Measurements from ENCODE around the gene RNF123.

RNF123 gene

GRCh38 chr3:49700453-49701128, 11.2 kb downstream of the RNF123 start:
- no peak overlapping the region for H3K4me3 Mint-ChIP-seq
- peaks cover 26% of the 10 kb centered on the region for H3K36me3 Mint-ChIP-seq
- H3K9me3 Mint-ChIP-seq, result no peaks in the 10 kb centered on the region
- peaks cover 7% of the 10 kb centered on the region for H3K4me1 Mint-ChIP-seq
- H3K27me3 Mint-ChIP-seq, result no peaks in the 10 kb centered on the region
- no peak overlapping the region for H3K27ac Mint-ChIP-seq
- ATAC-seq, result no peak

DNA sequence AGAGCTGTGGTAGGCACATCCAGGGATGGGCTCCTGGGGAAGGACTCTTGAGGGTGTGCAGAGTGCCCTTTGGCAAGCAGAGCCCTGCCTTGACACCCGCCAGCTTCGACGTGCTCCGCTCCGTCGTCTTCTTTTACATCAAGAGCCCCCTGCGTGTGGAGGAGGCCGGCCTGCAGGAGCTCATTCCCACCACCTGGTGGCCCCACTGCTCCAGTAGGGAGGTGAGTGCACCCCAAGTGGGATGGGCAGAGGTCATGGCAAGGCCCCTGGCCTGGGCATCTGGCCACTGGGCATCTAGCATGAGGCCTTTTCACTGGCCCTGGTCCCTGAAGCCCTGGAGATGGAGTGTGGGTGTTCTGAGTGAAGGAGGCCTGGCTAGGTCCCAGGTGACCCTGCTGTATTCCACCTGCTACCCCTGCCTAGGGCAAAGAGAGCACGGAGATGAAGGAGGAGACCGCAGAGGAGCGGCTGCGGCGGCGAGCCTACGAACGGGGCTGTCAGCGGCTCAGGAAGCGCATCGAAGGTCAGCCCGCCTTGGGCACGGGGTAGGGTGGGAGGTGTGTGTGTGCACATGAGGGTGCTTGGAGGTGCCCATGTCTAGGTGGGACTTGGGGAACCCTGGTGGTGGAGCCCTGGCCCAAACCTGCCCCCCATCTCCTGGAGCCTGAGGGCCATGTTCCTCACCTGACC, 12.2 kb downstream of the RNF123 start:
- Mint-ChIP-seq H3K27me3 (no peaks in the 10 kb centered on the region), H3K36me3 (peaks cover 26% of the 10 kb centered on the region), H3K9me3 (no peaks in the 10 kb centered on the region), H3K27ac (no peak overlapping the region), H3K4me1 (peaks cover 7% of the 10 kb centered on the region), H3K4me3 (no peak overlapping the region)
- ATAC-seq, result no peak

DNA sequence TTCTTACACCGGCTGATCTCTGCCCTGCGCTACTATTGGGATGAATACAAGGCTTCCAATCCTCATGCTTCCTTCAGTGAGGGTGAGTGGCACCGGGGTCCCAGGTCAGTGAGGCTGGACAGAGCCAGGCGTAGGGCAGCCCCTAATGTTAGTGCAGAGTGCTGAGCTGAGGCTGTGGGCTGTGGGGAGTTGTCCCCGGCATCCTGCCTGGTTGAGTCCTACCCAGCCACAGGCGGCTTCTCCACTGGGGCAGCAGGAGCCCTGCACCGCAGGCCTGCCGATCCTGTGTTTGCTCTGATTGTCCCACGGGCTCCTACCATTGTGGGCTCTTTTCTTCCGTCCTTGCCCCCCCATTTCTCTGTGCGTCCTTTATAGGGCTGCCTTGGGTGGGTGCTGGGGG, 13.3 kb downstream of the RNF123 start:
- peaks cover 35% of the 10 kb centered on the region for H3K36me3 Mint-ChIP-seq
- H3K9me3 Mint-ChIP-seq, result no peaks in the 10 kb centered on the region
- no peak overlapping the region for H3K4me3 Mint-ChIP-seq
- ATAC-seq, result no peak
- no peak overlapping the region for H3K27ac Mint-ChIP-seq
- H3K4me1 Mint-ChIP-seq, result peaks cover 10% of the 10 kb centered on the region
- H3K27me3 Mint-ChIP-seq, result no peaks in the 10 kb centered on the region

DNA sequence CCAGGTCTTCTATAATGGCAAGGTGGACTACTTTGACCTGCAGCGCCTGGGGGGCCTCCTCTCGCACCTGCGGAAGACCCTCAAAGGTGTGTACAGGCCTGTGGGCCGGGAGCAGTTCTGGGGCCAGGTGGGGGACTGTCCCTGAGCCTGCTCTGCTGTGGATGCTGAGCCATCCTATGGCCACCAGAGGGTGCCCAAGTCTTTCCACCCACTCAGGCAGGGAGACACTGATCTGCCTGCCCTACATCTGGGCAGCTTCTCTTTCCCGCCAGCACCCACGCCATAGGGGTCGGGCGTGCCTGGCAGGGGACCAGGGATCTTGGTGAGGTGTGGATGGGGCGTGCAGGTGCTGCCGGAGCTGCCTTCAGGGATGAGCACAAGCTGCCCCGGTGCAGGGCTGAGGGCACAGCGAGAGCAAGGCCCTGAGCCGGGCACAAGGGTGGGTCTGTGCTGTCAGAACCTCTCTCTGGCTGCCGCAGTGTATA, 14.1 kb downstream of the RNF123 start:
- no peaks in the 10 kb centered on the region for H3K9me3 Mint-ChIP-seq
- no peak overlapping the region for H3K4me3 Mint-ChIP-seq
- ATAC-seq, result peak; percentile 86
- H3K27me3 Mint-ChIP-seq, result no peaks in the 10 kb centered on the region
- H3K4me1 Mint-ChIP-seq, result peaks cover 14% of the 10 kb centered on the region
- peak overlapping the region; percentile 15 for H3K27ac Mint-ChIP-seq
- H3K36me3 Mint-ChIP-seq, result peaks cover 35% of the 10 kb centered on the region

DNA sequence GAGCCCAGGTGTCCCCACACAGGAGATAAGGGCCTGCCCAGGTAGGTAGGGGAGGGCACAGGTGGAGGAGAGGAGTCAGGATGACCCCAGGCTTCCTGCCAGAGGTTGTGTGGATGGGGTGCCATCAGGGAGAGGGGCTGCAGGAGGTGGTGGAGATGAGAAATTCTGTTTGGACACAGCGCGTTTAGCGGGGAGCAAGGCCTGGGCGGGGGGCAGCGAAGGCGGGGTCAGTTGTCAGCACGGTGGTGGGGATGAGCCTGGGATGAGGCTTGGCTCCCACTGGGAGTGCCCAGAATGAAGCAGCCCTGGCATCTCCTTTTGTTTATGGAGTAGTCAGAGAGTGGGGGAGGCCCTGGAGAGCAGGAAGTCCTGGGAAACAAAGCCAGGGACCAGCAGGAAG, 14.6 kb downstream of the RNF123 start:
- Mint-ChIP-seq H3K36me3 (peaks cover 37% of the 10 kb centered on the region), H3K4me1 (peaks cover 14% of the 10 kb centered on the region), H3K27ac (peak overlapping the region; percentile 15), H3K9me3 (no peaks in the 10 kb centered on the region), H3K27me3 (no peaks in the 10 kb centered on the region), H3K4me3 (no peak overlapping the region)
- no peak for ATAC-seq

DNA sequence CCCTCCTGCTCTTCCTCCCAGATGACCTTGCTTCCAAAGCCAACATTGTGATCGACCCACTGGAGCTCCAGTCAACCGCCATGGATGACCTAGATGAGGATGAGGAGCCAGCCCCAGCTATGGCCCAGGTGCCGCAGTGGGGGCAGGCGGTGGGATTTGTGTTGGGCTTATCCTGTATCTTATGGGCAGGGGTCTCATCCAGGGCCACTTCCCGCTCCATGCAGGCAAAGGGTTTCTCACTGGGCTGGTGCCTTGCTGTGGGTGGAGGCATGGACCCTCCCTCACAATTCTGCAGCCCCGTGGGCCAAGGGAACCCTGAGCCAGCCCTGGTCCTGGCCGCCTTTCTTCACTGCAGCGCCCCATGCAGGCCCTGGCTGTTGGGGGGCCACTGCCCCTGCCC, 15.3 kb downstream of the RNF123 start:
- Mint-ChIP-seq H3K27ac (peak overlapping the region; percentile 15), H3K4me3 (no peak overlapping the region), H3K9me3 (no peaks in the 10 kb centered on the region), H3K27me3 (no peaks in the 10 kb centered on the region), H3K36me3 (peaks cover 37% of the 10 kb centered on the region), H3K4me1 (peaks cover 14% of the 10 kb centered on the region)
- ATAC-seq, result no peak

DNA sequence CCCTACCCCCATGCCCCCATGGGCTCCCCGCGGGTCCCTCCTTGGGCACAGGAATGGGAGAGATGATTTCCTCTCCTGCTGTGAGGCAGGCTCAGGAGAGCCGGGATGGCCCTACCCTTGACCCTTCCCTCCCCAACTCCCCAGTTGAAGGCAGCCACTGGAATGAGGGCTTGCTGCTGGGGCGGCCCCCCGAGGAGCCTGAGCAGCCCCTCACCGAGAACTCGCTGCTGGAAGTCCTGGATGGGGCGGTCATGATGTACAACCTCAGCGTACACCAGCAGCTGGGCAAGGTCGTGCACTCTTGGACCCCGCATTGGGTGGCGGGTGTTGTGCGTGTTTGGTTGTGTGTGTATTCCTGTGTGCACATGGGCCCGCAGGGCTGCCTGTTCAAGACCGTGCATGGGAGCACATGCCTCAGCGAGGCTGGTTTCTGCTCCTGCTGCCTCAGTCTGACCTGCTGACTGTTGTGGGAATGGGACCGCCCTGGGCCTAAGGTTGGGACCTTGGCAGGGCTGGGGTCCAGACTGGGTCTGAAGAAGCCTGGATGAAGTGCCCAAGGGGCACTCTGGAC, 16.1 kb downstream of the RNF123 start:
- Mint-ChIP-seq H3K27ac (no peak overlapping the region), H3K36me3 (peaks cover 33% of the 10 kb centered on the region), H3K27me3 (no peaks in the 10 kb centered on the region), H3K4me1 (peaks cover 14% of the 10 kb centered on the region), H3K4me3 (no peak overlapping the region), H3K9me3 (no peaks in the 10 kb centered on the region)
- no peak for ATAC-seq

- Mint-ChIP-seq H3K27me3 (no peaks in the 10 kb centered on the region), H3K4me3 (no peak overlapping the region), H3K27ac (no peak overlapping the region), H3K9me3 (no peaks in the 10 kb centered on the region), H3K36me3 (peaks cover 39% of the 10 kb centered on the region), H3K4me1 (peaks cover 14% of the 10 kb centered on the region)
- ATAC-seq, result no peak
Measured at GRCh38 chr3:49706456-49707112, 17.2 kb downstream of the RNF123 start.

GRCh38 chr3:49707113-49707480, 17.7 kb downstream of the RNF123 start:
- no peak for ATAC-seq
- Mint-ChIP-seq H3K4me3 (no peak overlapping the region), H3K36me3 (peaks cover 44% of the 10 kb centered on the region), H3K27ac (peak overlapping the region; percentile 8), H3K4me1 (peaks cover 14% of the 10 kb centered on the region), H3K9me3 (no peaks in the 10 kb centered on the region), H3K27me3 (no peaks in the 10 kb centered on the region)

GRCh38 chr3:49709852-49710251, 20.5 kb downstream of the RNF123 start:
- Mint-ChIP-seq H3K4me1 (peaks cover 7% of the 10 kb centered on the region), H3K27ac (no peak overlapping the region), H3K36me3 (peaks cover 42% of the 10 kb centered on the region), H3K4me3 (no peak overlapping the region), H3K27me3 (no peaks in the 10 kb centered on the region), H3K9me3 (no peaks in the 10 kb centered on the region)
- no peak for ATAC-seq

DNA sequence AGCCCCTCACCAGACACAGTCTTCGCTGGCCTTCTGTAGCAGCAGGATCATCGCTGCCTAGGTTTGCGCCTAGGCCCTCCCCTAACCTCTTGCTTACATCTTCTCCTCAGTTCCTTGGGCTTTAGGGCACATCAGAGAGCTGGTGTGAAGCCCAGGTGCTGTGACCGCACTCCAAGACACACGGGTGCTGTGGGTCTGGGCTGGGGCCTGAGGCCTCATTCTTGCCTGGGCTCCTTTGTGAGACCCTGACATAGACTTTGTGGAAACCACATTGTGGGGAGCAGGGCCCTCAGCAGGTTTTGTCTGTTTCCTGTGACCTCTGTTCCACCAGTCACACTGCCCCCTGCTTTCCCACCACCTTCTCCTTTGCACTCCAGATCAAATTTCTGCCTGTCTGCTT, 22.1 kb downstream of the RNF123 start:
- Mint-ChIP-seq H3K27me3 (no peaks in the 10 kb centered on the region), H3K36me3 (peaks cover 54% of the 10 kb centered on the region), H3K4me3 (no peak overlapping the region), H3K27ac (no peak overlapping the region), H3K9me3 (no peaks in the 10 kb centered on the region), H3K4me1 (peaks cover 7% of the 10 kb centered on the region)
- no peak for ATAC-seq

GRCh38 chr3:49712166-49712565, 22.8 kb downstream of the RNF123 start:
- Mint-ChIP-seq H3K4me3 (no peak overlapping the region), H3K27me3 (no peaks in the 10 kb centered on the region), H3K4me1 (peaks cover 7% of the 10 kb centered on the region), H3K27ac (no peak overlapping the region), H3K36me3 (peaks cover 47% of the 10 kb centered on the region), H3K9me3 (no peaks in the 10 kb centered on the region)
- no peak for ATAC-seq

GRCh38 chr3:49712631-49713317, 23.4 kb downstream of the RNF123 start:
- peaks cover 41% of the 10 kb centered on the region for H3K36me3 Mint-ChIP-seq
- H3K27ac Mint-ChIP-seq, result no peak overlapping the region
- H3K4me1 Mint-ChIP-seq, result peaks cover 2% of the 10 kb centered on the region
- no peaks in the 10 kb centered on the region for H3K9me3 Mint-ChIP-seq
- H3K27me3 Mint-ChIP-seq, result no peaks in the 10 kb centered on the region
- no peak overlapping the region for H3K4me3 Mint-ChIP-seq
- no peak for ATAC-seq

- Mint-ChIP-seq H3K9me3 (no peaks in the 10 kb centered on the region), H3K36me3 (peaks cover 35% of the 10 kb centered on the region), H3K27ac (no peak overlapping the region), H3K4me3 (no peak overlapping the region), H3K27me3 (no peaks in the 10 kb centered on the region), H3K4me1 (peaks cover 3% of the 10 kb centered on the region)
- no peak for ATAC-seq
Measured at GRCh38 chr3:49713336-49714105, 24.2 kb downstream of the RNF123 start.
